Choroid plexus epithelial cell (primary cell): ENCODE measurements around the gene PSMB11.

Source experiments
- DNase-seq: peaks from one replicate; pipeline ENCODE4 v3.0.0-alpha.2; 2010; ENCODE audit warnings: low read depth
- H3K4me3 ChIP-seq: 2 replicates; pipeline ENCODE4 v1.5.1; 2011; ENCODE audit warnings: low read depth, mild to moderate bottlenecking, control low read depth, low read length, moderate library complexity
- TF ChIP-seq, protein P1 (sequence below): conservative IDR thresholded peaks from 2 replicates; pipeline ENCODE4 v1.5.1; 2011; ENCODE audit warnings: low read depth, mild to moderate bottlenecking, control low read depth, inconsistent platforms, low read length, moderate library complexity

PSMB11 gene

DNA sequence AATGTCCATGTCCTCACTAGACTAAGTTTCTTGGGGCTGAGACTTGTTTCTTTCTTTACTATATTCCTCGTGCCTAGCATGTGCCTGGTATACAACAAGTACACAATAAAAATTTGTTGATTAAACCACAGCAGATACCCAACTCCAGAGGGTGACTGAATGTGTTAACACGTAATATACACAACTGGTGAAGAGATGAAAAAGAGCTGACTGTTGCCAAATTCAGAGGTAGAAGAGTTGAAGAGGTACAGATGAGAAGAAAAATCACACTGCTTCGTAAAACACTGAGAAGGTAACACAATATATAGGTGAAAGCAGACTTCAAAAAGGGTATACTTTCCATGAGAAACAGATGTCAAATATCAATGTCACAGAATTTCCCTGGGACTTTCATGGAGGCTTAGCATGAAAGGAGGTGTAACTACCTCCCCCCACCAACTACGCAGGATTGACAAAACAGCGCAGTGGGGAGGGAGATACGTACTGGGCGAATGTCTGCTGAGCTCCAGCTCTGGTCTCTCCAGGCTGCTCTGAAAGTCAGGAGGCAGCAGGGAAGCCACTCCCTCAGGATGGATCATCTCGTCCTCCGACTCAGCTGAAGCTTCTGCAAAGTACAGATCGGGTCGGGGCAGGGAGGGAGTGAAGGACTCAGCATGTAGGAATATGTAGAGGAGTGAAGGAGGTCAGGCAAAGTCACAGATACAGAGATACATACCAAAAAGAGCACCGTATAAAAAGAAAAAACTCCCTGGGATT is 47.7 kb downstream of the PSMB11 start:
- TF ChIP-seq, protein P1, sequence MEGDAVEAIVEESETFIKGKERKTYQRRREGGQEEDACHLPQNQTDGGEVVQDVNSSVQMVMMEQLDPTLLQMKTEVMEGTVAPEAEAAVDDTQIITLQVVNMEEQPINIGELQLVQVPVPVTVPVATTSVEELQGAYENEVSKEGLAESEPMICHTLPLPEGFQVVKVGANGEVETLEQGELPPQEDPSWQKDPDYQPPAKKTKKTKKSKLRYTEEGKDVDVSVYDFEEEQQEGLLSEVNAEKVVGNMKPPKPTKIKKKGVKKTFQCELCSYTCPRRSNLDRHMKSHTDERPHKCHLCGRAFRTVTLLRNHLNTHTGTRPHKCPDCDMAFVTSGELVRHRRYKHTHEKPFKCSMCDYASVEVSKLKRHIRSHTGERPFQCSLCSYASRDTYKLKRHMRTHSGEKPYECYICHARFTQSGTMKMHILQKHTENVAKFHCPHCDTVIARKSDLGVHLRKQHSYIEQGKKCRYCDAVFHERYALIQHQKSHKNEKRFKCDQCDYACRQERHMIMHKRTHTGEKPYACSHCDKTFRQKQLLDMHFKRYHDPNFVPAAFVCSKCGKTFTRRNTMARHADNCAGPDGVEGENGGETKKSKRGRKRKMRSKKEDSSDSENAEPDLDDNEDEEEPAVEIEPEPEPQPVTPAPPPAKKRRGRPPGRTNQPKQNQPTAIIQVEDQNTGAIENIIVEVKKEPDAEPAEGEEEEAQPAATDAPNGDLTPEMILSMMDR, result no peak

DNA sequence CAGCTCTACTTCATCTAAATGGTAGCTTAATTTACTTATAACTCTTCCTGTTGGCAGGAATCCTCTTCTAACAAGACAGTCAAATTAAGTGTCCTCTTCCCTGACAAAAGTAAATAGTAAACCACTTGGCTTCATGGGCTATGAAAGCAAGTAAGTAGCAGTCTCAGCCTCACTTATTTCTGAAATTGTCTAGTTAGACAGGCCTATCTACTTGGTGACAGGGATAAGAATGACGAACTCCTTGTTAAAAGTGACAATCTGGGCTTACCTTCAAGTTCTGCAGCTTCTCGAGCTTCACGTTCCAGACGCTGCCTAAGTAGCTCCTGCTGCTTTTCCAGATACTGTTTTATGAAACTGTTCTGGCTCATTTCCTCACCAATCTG is 48.2 kb downstream of the PSMB11 start:
- TF ChIP-seq, protein P1, result no peak
- no peak for DNase-seq
- no peak overlapping the region for H3K4me3 ChIP-seq

More for the DNA sequence above, 47.7 kb downstream of the PSMB11 start:
- no peak overlapping the region for H3K4me3 ChIP-seq
- DNase-seq, result no peak

DNA sequence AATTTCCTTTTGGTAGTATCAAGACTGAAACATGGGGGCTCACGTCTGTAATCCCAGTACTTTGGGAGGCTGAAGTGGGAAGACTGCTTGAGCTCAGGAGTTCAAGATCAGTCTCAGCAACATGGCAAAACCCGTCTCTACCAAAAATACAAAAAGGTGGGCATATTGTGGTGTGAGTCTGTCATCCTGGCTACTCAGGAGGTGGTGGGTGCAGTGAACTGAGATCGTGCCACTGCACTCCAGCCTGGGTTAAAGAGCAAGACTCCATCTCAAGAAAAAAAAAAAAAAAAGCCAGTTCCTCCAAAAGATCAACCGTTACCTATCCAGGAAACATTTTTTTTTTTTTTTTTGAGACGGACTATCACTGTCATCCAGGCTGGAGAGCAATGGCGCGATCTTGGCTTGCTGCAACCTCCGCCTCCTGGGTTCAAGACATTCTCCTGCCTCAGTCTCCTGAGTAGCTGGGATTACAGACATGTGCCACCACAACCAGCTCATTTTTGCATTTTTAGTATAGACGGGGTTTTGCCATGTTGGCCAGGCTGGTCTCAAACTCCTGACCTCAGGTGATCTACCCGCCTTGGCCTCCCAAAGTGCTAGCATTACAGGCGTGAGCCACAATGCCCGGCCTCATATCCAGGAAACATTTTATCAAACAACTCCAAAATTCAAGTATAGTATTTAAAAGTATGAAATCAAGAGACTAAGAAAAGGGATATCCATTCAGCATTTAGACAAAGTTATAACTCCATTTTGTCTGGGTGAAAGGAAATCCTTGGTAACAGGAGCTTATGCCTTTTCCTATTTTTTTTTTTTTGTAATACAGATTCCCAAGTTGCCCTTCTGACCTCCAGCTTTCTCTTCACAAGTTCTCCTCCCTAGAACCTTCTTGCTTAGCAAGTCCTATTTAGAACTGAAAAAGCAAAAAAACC is 49.5 kb downstream of the PSMB11 start:
- TF ChIP-seq, protein P1, result no peak
- no peak for DNase-seq
- no peak overlapping the region for H3K4me3 ChIP-seq

DNA sequence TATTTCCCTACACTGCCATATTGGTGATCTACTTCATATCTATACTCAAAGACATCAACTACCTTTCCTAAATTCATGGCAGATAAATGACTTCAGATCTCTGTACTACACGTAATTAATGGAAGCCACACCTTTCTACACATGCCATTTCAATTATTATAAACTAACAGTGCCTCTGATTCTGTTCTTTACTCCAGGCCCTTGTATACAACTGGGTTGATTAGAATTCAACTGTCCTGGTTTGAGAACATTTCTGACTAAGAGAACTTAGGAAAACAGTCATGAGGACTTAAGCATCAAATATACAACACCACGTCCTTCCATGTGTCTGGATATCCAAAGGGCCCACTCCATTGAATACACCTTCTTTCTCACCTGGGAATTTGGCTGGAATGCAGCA is 51.1 kb downstream of the PSMB11 start:
- H3K4me3 ChIP-seq, result peak overlapping the region; percentile 99
- DNase-seq, result no peak
- TF ChIP-seq, protein P1, result no peak

DNA sequence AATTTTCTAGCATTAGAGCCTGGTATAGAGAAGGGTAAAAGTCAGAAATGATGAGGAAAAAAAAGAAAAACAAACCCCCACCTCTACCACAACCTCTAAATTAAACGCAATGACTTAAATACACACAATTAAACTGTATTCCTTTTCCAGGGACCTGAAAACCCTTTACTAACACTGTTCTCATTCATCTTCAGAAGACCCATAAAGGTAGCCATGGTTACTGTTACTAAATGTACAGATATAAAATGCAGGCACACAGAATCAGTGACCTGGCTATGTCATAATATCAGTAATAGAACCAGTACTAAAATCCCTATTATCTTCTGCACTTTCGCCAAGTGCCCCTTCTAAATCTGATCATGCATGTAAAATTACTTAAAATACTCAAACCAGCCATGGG is 51.5 kb downstream of the PSMB11 start:
- H3K4me3 ChIP-seq, result peak overlapping the region; percentile 99
- no peak for DNase-seq
- TF ChIP-seq, protein P1, result no peak
